GM18870 (cell line): Measurements from ENCODE around the gene PRKG1.

ENCODE experiments used
- ATAC-seq: cut with Tn5 transposase; IDR thresholded peaks from one replicate; pipeline ENCODE4 v1.9.1; 2021; ENCODE audit warnings: moderate library complexity; ENCODE audit not compliant: unreplicated experiment

Gene PRKG1

DNA sequence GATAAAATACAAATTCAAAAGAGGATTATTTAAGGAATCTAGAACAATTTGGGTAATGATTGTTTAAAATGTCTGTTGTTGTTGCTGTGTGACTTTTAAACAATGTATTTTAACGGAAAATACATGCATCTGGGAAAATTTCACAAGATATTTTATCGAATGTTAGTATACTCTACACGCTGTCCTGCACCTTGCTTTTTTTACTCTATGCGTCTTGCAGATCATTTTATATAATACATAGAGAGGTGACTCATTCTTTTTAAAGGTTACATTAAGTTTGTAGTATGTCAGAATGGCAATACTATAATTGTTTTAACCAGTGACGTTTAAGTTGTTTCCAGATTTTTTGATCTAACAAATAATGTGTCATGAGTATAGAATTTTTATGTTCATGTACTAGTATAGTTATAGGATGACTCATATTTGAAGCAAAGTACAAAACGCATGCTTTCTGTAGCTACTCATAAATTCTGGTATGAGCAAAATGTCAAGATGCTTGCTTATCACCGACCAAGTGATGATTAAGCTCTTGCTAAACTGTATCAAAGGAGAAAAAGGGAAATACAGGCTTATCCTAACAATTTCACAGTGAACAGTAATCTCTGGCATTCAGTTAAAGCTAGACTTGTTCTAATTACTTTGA, 1244.7 kb downstream of the PRKG1 start:
- ATAC-seq, result no peak

DNA sequence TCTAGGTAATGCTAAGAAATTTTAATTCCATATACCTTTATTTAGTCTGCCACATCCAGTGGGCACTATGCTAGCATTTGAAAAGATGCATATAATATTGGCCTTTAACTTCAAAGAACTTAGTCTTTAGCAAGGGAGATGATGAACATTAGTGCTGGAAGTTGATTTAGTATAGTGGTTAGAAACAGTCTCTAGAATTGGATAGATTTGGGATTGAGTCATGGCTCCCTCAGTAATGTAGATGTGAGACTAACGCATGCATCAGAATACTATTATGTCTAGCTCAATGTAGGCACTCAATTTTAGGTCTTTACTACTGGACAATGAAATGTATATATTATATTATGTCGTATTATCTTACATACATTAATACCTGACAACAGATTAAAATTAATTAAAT, 1245.6 kb downstream of the PRKG1 start:
- no peak for ATAC-seq

DNA sequence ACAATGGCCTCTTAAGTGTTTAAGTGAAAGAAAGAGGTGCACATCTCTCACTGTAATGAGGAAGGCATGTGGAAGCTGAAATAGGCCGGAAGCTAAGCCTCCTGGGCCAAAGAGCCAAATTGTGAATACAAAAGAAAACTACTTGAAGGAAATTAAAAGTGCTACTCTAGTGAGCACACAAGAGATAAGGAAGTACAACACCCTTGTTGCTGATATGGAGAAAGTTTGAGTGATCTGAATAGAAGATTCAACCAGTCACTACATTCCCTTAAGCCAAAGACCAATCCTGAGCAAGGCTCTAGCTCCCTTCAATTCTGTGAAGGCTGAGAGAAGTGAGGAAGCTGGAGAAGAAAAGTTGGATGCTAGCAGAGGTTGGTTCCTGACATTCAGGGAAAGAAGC, 1248.0 kb downstream of the PRKG1 start:
- no peak for ATAC-seq

DNA sequence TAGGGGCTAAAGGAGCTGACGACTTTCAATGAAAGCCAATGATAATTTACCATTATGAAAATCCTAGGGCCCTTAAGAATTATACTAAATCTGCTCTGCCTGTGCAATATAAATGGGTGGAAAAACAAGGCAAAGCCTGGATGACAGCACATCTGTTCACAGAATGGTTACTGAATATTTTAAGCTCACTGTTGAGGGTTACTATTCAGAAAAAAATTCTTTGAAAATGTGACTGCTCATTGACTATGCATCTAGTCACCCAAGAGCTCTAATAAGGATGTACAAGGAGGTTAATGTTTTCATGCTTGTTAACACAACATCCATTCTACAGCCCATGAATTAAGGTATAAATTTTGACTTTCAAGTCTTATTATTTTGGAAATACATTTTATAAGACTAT, 1248.6 kb downstream of the PRKG1 start:
- ATAC-seq, result no peak

DNA sequence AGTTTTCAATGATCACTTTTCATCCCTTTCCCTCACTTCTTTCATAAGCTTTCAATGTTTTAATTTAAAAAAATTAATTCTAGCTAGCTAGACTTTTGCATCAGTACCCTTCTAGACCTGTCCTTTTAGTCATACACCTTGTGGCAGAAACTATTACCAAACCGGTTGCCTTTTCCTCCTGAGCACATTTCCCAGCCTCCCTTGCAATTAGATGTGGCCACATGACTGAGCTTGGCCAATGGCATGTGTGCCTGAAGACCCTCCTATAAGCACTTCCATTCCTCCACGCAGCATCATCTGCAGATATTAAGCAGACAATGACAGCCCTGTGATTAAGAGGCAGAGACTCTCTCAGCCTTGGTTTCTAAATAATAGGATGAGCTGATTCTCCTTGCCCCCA, 1252.1 kb downstream of the PRKG1 start:
- no peak for ATAC-seq

DNA sequence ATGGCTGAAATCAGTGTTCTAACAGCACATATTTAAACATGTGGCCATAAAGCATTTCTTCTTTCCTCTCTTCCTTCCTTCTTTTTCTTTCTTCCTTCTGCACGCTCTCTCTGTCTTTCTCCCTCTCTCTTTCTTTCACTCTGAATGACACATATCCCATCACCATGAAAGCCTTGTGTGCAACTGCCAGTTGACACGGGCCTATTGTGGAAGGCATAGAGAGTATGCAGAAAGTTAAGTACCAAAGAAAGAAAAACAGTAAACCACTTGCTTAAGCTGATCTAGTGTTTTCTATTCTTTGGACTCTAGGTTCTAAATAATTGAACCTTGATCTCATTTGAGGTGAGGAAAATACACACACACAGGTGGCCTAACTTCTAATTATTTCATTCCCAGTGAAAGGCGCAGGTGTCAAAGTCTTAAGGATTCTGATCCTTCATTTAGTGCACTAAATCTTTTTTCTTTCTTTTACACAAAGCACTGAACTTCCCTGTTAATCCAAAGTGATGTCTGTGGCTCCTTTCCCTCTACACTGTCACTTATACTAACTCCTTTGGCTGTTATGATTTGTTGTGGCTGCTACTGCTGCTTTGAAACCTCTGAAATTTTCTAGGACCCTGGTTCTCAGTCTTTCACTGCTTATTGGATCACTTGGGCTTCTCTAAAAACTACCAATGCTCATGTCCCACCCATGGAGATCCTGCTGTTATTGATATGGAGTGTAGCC, 1257.5 kb downstream of the PRKG1 start:
- no peak for ATAC-seq

DNA sequence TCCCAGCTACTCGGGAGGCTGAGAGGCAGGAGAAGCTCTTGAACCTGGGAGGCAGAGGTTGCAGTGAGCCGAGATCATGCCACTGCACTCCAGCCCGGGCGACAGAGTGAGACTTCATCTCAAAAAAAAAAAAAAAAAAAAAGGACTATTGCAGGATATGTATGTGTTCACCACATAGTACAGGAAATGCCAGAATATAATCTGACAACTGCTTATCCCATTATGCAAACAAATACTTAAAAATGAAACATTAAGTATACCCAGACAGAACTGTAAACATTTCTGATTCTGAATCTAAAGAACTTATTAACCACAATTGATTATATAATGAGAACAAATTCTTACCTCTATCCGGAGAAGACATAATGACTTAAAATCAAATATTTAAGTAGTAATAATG, 1258.5 kb downstream of the PRKG1 start:
- ATAC-seq, result no peak

DNA sequence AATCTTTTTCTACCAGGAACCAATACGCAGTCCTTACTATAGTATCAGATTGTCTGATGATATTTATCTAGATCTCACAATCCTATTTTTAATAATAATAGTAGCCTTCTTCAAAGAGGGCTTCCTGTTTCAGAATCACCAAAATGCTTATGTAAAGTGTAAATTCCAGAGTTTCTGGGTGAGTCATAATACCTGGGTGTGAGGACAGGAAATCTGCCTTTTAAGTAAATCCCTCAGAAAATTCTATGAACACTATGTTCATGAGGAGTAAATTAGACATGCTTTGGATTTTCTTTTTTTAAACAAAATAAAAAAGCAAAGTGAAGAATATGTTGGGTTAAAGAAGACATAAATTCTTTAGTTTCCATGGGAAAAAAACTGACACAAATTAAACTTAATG, 1260.3 kb downstream of the PRKG1 start:
- ATAC-seq, result no peak

DNA sequence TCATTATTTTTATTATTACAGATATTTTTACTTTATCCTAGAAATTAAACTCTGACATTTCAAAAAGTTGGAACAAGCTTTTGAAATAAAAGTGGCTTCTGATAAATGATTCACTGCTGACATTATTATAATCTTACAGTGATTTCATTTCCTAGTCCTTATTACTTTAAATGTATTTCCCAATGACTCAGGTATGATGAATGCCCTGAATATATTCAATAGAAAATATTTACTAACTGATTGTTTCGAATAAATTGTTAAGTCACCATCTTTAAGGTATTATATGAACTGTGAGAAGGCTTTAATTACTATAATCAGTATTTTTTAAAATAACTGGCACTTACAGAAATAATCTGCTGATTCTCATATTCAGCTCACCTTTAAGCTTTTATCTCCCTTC, 1261.4 kb downstream of the PRKG1 start:
- ATAC-seq, result no peak

DNA sequence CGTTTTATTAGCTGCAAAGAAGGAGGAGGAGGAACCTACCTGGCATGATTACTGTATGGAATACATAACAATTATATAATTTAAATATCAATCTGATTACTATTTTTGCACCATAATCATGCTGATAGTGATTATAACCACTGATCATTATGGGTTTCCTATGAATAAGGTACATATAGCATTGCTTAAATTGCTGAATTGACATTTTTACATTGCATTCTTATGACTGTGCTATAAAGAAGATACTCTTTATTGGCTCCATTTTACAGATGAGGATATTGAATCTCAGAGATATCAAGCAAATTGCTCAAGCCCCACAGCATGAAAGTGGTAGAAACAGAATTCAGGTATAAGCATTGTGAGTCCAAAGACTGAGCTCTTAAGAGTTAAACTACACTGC, 1262.9 kb downstream of the PRKG1 start:
- ATAC-seq, result no peak

DNA sequence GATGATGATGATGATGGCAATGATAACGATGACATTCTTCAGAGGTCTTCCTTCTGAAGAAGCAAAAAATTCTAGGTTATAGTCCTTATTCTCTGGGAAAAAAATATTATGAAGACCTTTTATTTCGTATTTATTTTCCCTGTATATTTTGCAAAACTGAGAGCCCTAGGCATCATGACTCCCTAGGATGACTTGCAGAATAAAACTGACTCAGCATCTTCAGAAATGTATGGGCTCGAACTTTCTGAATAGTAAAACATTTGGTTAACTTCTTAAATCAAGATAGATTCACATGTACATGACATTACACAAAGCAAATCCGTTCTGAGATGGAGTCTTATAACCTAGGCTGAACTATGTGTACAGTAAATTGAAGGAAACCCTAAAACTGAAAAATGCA, 1269.2 kb downstream of the PRKG1 start:
- ATAC-seq, result no peak

DNA sequence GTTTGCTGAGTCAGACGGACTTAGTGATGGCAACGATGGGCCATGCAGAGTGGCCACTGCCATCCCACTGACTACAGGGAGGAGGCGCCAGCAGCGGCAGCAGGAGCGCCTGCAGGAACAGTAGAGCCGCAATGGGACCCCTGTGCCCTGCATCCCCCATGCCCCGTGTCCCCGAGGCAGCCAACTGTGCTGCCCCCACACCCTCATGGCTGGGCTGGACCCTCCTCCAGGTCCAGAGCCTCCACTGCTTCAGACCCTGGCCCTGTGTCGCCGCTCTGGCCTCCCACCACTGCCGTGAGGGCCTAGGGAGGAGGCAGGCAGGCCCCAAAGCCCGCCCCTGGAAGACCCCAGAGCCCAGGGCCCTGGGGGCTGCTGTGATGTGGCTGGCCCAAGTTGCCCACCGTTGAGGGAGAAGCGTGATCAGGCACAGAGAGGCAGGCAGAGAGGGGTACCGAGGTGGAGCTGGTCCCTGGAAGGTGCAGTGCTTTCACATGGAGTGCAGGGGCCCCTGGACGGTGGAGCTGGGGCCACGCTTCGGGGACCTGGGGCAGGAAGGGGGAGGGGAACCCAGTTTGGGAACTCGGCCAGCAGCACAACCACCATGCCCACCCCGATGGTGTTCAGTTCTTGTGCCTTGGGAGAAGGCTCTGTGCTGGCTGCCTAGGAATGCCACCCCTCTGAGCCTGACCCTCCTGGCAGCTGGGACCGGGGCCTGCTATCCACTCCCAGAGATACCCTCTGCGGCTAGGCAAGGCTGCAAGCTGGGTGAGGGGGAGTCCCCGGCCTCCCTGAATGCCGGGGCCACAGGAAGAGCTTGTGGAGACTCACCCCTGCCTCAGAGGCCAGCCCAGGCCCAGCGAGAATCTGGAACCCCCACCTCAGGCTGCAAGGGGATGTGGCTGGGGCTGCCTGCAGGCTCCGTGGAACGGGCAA, 1272.4 kb downstream of the PRKG1 start:
- no peak for ATAC-seq

DNA sequence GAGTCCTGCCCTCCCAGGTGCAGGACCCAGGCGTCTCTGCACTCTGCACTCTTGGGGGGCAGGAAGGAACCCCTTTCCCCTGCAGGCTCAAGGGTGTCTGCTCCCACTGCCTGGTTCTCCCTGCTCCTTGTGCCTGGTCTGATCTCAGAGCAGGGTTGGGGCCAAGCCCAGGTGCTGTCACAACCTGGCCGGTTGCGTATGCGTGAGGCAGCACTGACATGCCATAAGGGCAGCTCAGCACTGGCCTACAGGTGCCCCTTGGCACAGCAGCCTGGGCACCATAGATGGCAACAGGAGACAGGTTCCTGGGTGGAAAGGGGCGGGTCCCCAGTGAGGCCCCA, 1273.0 kb downstream of the PRKG1 start:
- no peak for ATAC-seq
